Neuronal stem cell (in vitro differentiated cells): ENCODE data around the gene ANKEF1.

Experiments used
- DNase-seq: peaks from one replicate; pipeline ENCODE4 v3.0.0-alpha.2; 2013; ENCODE audit warnings: low spot score
- H2AFZ ChIP-seq: one replicate; pipeline ENCODE4 v1.6.1; 2013; ENCODE audit warnings: mild to moderate bottlenecking, low read length, inconsistent platforms
- H2AK5ac ChIP-seq: 2 replicates; pipeline ENCODE4 v1.6.1; 2013; ENCODE audit warnings: low read depth, mild to moderate bottlenecking, inconsistent platforms, low read length, moderate library complexity, mixed read lengths
- H2BK120ac ChIP-seq: 2 replicates; pipeline ENCODE4 v1.6.1; 2013; ENCODE audit warnings: low read depth, mild to moderate bottlenecking, inconsistent platforms, low read length, moderate library complexity, mixed read lengths
- H2BK12ac ChIP-seq: one replicate; pipeline ENCODE4 v1.6.1; 2013; ENCODE audit warnings: low read length, inconsistent platforms
- H2BK15ac ChIP-seq: 2 replicates; pipeline ENCODE4 v1.6.1; 2013; ENCODE audit warnings: mild to moderate bottlenecking, low read length, inconsistent platforms, mixed read lengths
- H2BK5ac ChIP-seq: one replicate; pipeline ENCODE4 v1.6.1; 2013; ENCODE audit warnings: inconsistent platforms, mild to moderate bottlenecking, low read length, moderate library complexity
- H3K14ac ChIP-seq: one replicate; pipeline ENCODE4 v1.6.1; 2013; ENCODE audit warnings: low read length, inconsistent platforms
- H3K18ac ChIP-seq: 2 replicates; pipeline ENCODE4 v1.6.1; 2013; ENCODE audit warnings: low read length, inconsistent platforms
- H3K23ac ChIP-seq: 2 replicates; pipeline ENCODE4 v1.6.1; 2013; ENCODE audit warnings: low read depth, mild to moderate bottlenecking, mixed read lengths, low read length, inconsistent platforms; ENCODE audit not compliant: poor library complexity
- H3K27ac ChIP-seq: replicated peaks from 3 replicates; pipeline ENCODE4 v1.5.1; 2013; ENCODE audit warnings: low read length, inconsistent platforms
- H3K27me3 ChIP-seq, 3 experiments: 2 replicates each; pipeline ENCODE4 v1.6.1; 2013; ENCODE audit warnings: low read length in 3 of 3, mild to moderate bottlenecking in 2 of 3, inconsistent platforms in 1 of 3, low read depth in 1 of 3, mixed read lengths in 1 of 3, moderate library complexity in 1 of 3; ENCODE audit not compliant: control insufficient read depth in 3 of 3, insufficient read depth in 3 of 3
- H3K36me3 ChIP-seq, 2 donors: replicated peaks in 1 of 2; 2 replicates each; pipeline ENCODE4 v1.6.1; 2013; ENCODE audit warnings: low read length in 2 of 2; ENCODE audit not compliant: control insufficient read depth in 2 of 2, insufficient read depth in 2 of 2
- H3K4ac ChIP-seq: 2 replicates; pipeline ENCODE4 v1.6.1; 2013; ENCODE audit warnings: inconsistent platforms, mild to moderate bottlenecking, low read length, moderate library complexity
- H3K4me1 ChIP-seq, 2 donors: 1 replicate in 1 of 2; 2 replicates in 1 of 2; pipeline ENCODE4 v1.6.1; 2013; ENCODE audit warnings: low read length in 2 of 2, low read depth in 1 of 2; ENCODE audit not compliant: control insufficient read depth in 2 of 2, insufficient read depth in 1 of 2
- H3K4me2 ChIP-seq: one replicate; pipeline ENCODE4 v1.6.1; 2013; ENCODE audit warnings: mild to moderate bottlenecking, low read length, inconsistent platforms; ENCODE audit not compliant: insufficient read depth, poor library complexity, severe bottlenecking
- H3K4me3 ChIP-seq, 2 donors: 2 replicates each; pipeline ENCODE4 v1.5.1; 2013; ENCODE audit warnings: low read length in 2 of 2, mild to moderate bottlenecking in 2 of 2, inconsistent platforms in 1 of 2, moderate library complexity in 1 of 2
- H3K79me1 ChIP-seq: one replicate; pipeline ENCODE4 v1.6.1; 2013; ENCODE audit warnings: low read depth, mild to moderate bottlenecking, inconsistent platforms, low read length, moderate library complexity
- H3K9ac ChIP-seq: one replicate; pipeline ENCODE4 v1.6.1; 2013; ENCODE audit warnings: mild to moderate bottlenecking, low read depth, low read length, inconsistent platforms; ENCODE audit not compliant: poor library complexity
- H3K9me3 ChIP-seq, 2 donors: replicated peaks in 1 of 2; 2 replicates each; pipeline versions ENCODE3 to v1.6.1; 2013; ENCODE audit warnings: low read length in 2 of 2, mild to moderate bottlenecking in 2 of 2, inconsistent platforms in 1 of 2, low read depth in 1 of 2, mixed read lengths in 1 of 2, moderate library complexity in 1 of 2; ENCODE audit not compliant: control insufficient read depth in 2 of 2, insufficient read depth in 1 of 2
- H4K8ac ChIP-seq: one replicate; pipeline ENCODE4 v1.6.1; 2013; ENCODE audit warnings: low read depth, mild to moderate bottlenecking, inconsistent platforms, low read length, moderate library complexity
- H4K91ac ChIP-seq: one replicate; pipeline ENCODE4 v1.6.1; 2013; ENCODE audit warnings: low read length, low read depth, mild to moderate bottlenecking, inconsistent platforms; ENCODE audit not compliant: poor library complexity
- WGBS, 2 donors: extraction: QIAGEN DNeasy Blood & Tissue Kit; methylation state at CpG; one replicate each; pipeline ENCODE4 v1.1.7; 2013; ENCODE audit warnings: missing lambda C conversion rate in 2 of 2, mixed read lengths in 1 of 2; ENCODE audit not compliant: insufficient read length in 2 of 2, insufficient replicate concordance in 1 of 2; ENCODE audit errors: extremely low coverage in 2 of 2; 5-methylcytosine and 5-hydroxymethylcytosine counted together

Gene ANKEF1

GRCh38 chr20:10059006-10059405, 24.2 kb downstream of the ANKEF1 start:
- Histone ChIP-seq H2BK120ac (no peak overlapping the region), H2BK5ac (no peak overlapping the region), H3K4me1 (no peaks in the 10 kb centered on the region), H3K27me3 (no peaks in the 10 kb centered on the region), H3K79me1 (no peaks in the 10 kb centered on the region), H3K9ac (no peak overlapping the region), H2BK12ac (no peak overlapping the region), H3K18ac (no peak overlapping the region), H2BK15ac (no peak overlapping the region), H3K4me3 (no peak overlapping the region), H2AFZ (no peak overlapping the region), H4K8ac (no peak overlapping the region), H3K9me3 (no peaks in the 10 kb centered on the region), H3K4ac (no peak overlapping the region), H3K27ac (no peak overlapping the region), H3K14ac (no peak overlapping the region), H3K23ac (no peak overlapping the region), H3K36me3 (no peaks in the 10 kb centered on the region), H3K4me2 (no peak overlapping the region), H2AK5ac (no peak overlapping the region), H4K91ac (no peak overlapping the region)
- no peak for DNase-seq
- WGBS, 2 donors, result no CpG with 5 or more reads among the region's 2 CpGs

GRCh38 chr20:10060226-10060625, 25.4 kb downstream of the ANKEF1 start:
- no peak for DNase-seq
- no peak overlapping the region for H2AK5ac ChIP-seq
- H4K8ac ChIP-seq, result no peak overlapping the region
- H3K18ac ChIP-seq, result peak overlapping the region; percentile 74
- no CpG with 5 or more reads among the region's 8 CpGs for WGBS, 2 donors
- H3K4ac ChIP-seq, result no peak overlapping the region
- no peak overlapping the region for H3K23ac ChIP-seq
- H3K9me3 ChIP-seq, result no peaks in the 10 kb centered on the region
- no peaks in the 10 kb centered on the region for H3K36me3 ChIP-seq
- H3K27ac ChIP-seq, result no peak overlapping the region
- no peak overlapping the region for H2BK15ac ChIP-seq
- H3K4me3 ChIP-seq, result no peak overlapping the region
- H4K91ac ChIP-seq, result no peak overlapping the region
- H2BK5ac ChIP-seq, result no peak overlapping the region
- H2BK12ac ChIP-seq, result no peak overlapping the region
- H2AFZ ChIP-seq, result no peak overlapping the region
- no peaks in the 10 kb centered on the region for H3K79me1 ChIP-seq
- H2BK120ac ChIP-seq, result no peak overlapping the region
- H3K9ac ChIP-seq, result no peak overlapping the region
- no peaks in the 10 kb centered on the region for H3K27me3 ChIP-seq
- no peak overlapping the region for H3K14ac ChIP-seq
- no peaks in the 10 kb centered on the region for H3K4me1 ChIP-seq
- H3K4me2 ChIP-seq, result no peak overlapping the region

- no peak for DNase-seq
Measured at GRCh38 chr20:10061641-10062040, 26.9 kb downstream of the ANKEF1 start.

DNA sequence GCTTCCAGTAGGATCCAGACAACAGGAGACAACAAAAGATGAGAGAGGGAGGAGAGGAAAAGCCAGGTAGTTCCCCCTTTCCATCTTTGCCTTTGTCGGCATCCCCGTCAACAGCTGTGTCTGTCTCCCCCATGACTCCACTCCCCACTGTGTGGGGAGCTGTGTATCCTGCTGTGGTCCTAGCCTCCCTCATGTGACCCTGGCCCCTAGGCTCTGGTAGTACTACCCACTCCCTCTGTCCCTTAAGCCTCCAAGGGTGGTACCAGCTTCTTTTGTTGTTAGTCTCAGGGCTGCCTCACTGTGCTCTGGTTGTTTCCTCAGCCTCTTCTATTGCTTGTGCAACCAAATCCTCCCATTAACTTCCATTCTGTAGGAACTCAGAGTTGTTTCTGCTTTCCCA, 28.7 kb downstream of the ANKEF1 start:
- H3K18ac ChIP-seq, result no peak overlapping the region
- H3K9me3 ChIP-seq, result no peaks in the 10 kb centered on the region
- no peak overlapping the region for H2AK5ac ChIP-seq
- H2BK5ac ChIP-seq, result no peak overlapping the region
- no peak overlapping the region for H3K23ac ChIP-seq
- no peak overlapping the region for H2AFZ ChIP-seq
- no peak overlapping the region for H3K27ac ChIP-seq
- WGBS, 2 donors, result no CpG with 5 or more reads among the region's 2 CpGs
- H4K91ac ChIP-seq, result no peak overlapping the region
- no peak overlapping the region for H3K14ac ChIP-seq
- DNase-seq, result no peak
- no peak overlapping the region for H3K4me2 ChIP-seq
- no peaks in the 10 kb centered on the region for H3K27me3 ChIP-seq
- no peak overlapping the region for H3K4me3 ChIP-seq
- H2BK12ac ChIP-seq, result no peak overlapping the region
- H2BK15ac ChIP-seq, result no peak overlapping the region
- H3K9ac ChIP-seq, result no peak overlapping the region
- H2BK120ac ChIP-seq, result no peak overlapping the region
- H3K79me1 ChIP-seq, result no peaks in the 10 kb centered on the region
- no peaks in the 10 kb centered on the region for H3K36me3 ChIP-seq
- H3K4ac ChIP-seq, result no peak overlapping the region
- no peak overlapping the region for H4K8ac ChIP-seq
- no peaks in the 10 kb centered on the region for H3K4me1 ChIP-seq

More at GRCh38 chr20:10061641-10062040, 26.9 kb downstream of the ANKEF1 start:
- Histone ChIP-seq H3K27me3 (no peaks in the 10 kb centered on the region), H3K4ac (no peak overlapping the region), H2BK12ac (no peak overlapping the region), H2BK120ac (no peak overlapping the region), H3K9me3 (no peaks in the 10 kb centered on the region), H3K4me1 (no peaks in the 10 kb centered on the region), H3K27ac (no peak overlapping the region), H3K36me3 (no peaks in the 10 kb centered on the region), H3K14ac (no peak overlapping the region), H2BK5ac (no peak overlapping the region), H3K4me2 (no peak overlapping the region), H3K23ac (no peak overlapping the region), H2AK5ac (no peak overlapping the region), H4K91ac (no peak overlapping the region), H2BK15ac (no peak overlapping the region), H3K4me3 (no peak overlapping the region), H4K8ac (no peak overlapping the region), H3K18ac (no peak overlapping the region), H3K79me1 (no peaks in the 10 kb centered on the region), H2AFZ (no peak overlapping the region), H3K9ac (no peak overlapping the region)
- WGBS, 2 donors, result no CpG with 5 or more reads among the region's 2 CpGs
